ENCODE measurements around the gene FAM50A. TPM values are rescaled to one million over a fixed set of nuclear protein-coding genes. Genes with fewer than 3 reads are reported as not detected.
A peak's percentile ranks its signal among the peaks of the same experiment; 100 is the strongest.

FAM50A gene
- total and polyA plus RNA-seq, 4 donors: 23.4 to 202 (median 90.4) TPM

DNA sequence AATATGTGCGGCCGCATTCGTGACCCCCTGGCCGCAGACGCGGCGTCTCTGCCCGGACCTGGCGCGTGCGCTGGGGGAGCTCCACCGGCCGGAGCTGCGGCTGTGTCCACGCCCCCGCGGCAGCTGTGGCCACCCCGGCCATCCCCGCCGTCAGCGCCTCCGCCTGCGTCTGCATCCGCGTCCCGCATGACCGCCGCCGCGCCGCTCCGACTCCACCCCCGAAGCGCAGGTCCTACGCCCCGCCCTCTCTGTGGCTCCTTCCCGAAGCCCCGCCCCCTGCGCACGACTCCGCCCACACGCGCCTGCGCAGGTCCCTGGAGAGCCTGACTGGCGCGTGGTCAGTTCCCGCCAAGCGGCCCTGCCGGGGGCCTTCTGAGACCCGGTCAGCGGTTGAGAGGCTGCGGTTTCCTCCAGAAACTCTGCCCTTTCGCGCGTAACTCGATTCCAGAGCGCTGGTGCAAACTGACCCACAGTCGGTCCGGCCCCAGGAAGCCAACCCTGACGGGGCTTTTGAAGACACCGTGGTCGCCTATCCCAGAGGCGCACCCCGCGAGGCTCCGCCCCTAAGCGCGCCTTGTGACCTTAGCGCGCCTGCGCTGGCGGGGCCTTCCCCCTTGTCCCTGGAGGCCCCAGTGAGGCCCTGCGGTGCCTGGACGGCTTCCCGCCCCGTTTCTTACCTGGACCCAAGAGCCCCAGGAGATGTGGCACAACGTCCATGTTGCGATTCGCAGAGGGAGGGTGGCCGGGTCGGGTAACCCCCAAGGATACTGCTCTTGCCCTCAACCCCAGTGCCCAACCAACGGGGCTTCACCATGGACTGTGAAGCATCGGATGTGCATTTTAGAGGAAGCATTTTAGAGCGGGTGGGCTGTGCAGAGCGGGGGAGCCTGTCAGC lies 35.0 kb downstream of the FAM50A start, which contains the start of gene LAGE3:
Gene LAGE3, minus strand, starts transcription at position 554 of the 895 bp plus-strand sequence. Its CDS starts 366 bp downstream, at position 188.
- H3K36me3 ChIP-seq (ENCODE audit: control insufficient read depth in 4 of 4, insufficient read depth in 4 of 4, low read length in 4 of 4): peaks cover 0 to 2% (median 0%) of the 10 kb centered on the region in 4 donors
- TF ChIP-seq CTCF (IDR thresholded peaks at IDR 0.05; ENCODE audit: control extremely low read depth, extremely low read depth): no peak
- peak within 1 kb of the TSS; percentile 17 for H3K4me3 ChIP-seq
- DNase-seq: peak; percentile 89 to 94 (median 92)
- no peaks in the 10 kb centered on the region for H3K27me3 ChIP-seq (ENCODE audit: control insufficient read depth in 3 of 3, insufficient read depth in 3 of 3, low read length in 2 of 3)
- H3K9me3 ChIP-seq (ENCODE audit: control insufficient read depth in 4 of 4, insufficient read depth in 3 of 4, low read length in 3 of 4): peaks cover 0 to 2% (median 0%) of the 10 kb centered on the region in 4 donors
- no peaks in the 10 kb centered on the region for H3K4me1 ChIP-seq (ENCODE audit: control insufficient read depth in 5 of 5, insufficient read depth in 5 of 5, low read length in 5 of 5)
- peak; percentile 91 for ATAC-seq (ENCODE audit: insufficient read depth, low FRiP score)
- H3K27ac ChIP-seq (ENCODE audit: low read depth in 1 of 2, low read length in 1 of 2): peak within 1 kb of the TSS; percentile 78 to 81
- WGBS, 2 donors: 2 to 38% methylated on average over 38 to 85 of the region's 85 CpGs
- peak within 1 kb of the TSS in 1 of 2 donors; percentile 5 for H3K9ac ChIP-seq (ENCODE audit: insufficient read depth in 1 of 2, low read length in 2 of 2)

GRCh38 chrX:154481195-154481594 lies 37.3 kb downstream of the FAM50A start:
- DNase-seq: no peak
- no peak for TF ChIP-seq CTCF (IDR thresholded peaks at IDR 0.05; ENCODE audit: control extremely low read depth, extremely low read depth)
- H3K4me3 ChIP-seq: no peak overlapping the region
- H3K27ac ChIP-seq (ENCODE audit: low read depth in 1 of 2, low read length in 1 of 2): no peak overlapping the region
- no peak for ATAC-seq (ENCODE audit: insufficient read depth, low FRiP score)
- H3K4me1 ChIP-seq (ENCODE audit: control insufficient read depth in 5 of 5, insufficient read depth in 5 of 5, low read length in 5 of 5): peaks cover 0 to 4% (median 0%) of the 10 kb centered on the region in 5 donors
- no peak overlapping the region for H3K9ac ChIP-seq (ENCODE audit: insufficient read depth in 1 of 2, low read length in 2 of 2)
- peaks cover 0 to 7% (median under 1%) of the 10 kb centered on the region in 4 donors for H3K36me3 ChIP-seq (ENCODE audit: control insufficient read depth in 4 of 4, insufficient read depth in 4 of 4, low read length in 4 of 4)
- WGBS, 2 donors: 85 to 97% methylated on average over 3 to 5 of the region's 5 CpGs
- H3K9me3 ChIP-seq (ENCODE audit: control insufficient read depth in 4 of 4, insufficient read depth in 3 of 4, low read length in 3 of 4): peaks cover 0 to 2% (median 0%) of the 10 kb centered on the region in 4 donors
- H3K27me3 ChIP-seq (ENCODE audit: control insufficient read depth in 3 of 3, insufficient read depth in 3 of 3, low read length in 2 of 3): no peaks in the 10 kb centered on the region

DNA sequence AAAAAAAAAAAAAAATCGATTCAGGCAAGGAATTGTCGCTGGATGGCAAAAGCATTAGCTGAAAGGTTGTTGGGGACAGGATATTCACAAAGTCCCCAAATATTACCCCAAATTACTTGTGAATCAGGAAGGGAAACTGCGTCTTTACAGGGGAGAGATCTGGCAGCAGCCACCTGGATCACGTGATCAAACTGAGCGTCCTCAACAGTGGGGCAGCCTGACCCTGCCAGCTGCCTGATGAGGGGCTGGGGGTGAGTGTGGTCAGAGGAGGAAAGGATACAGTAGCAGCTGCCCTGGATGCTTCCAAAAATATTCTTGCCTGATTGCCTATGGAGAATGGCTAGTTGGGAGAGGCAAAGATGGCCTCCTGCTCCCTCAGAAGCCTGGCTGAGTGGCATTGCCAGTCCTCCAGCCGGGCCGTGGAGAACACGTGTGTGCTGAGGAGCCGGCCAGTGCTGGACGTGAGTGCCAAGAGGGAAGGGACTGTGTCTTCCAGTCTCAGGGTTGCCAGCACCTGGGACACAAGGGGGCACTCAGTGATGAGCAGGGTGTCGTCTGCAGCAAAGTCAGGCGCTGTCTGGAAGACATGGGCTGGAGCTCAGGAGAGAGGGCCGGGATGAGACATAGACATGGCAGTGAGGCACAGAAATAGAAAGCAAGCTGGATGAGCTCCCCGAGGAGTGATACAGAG lies 38.1 kb downstream of the FAM50A start:
- no peak overlapping the region for H3K4me3 ChIP-seq
- no peak for TF ChIP-seq CTCF (IDR thresholded peaks at IDR 0.05; ENCODE audit: control extremely low read depth, extremely low read depth)
- ATAC-seq (ENCODE audit: insufficient read depth, low FRiP score) (no peak), DNase-seq (no peak)
- WGBS, 2 donors: 78 to 89% methylated on average over 14 of the region's 14 CpGs
- peaks cover 0 to 2% (median 0%) of the 10 kb centered on the region in 4 donors for H3K9me3 ChIP-seq (ENCODE audit: control insufficient read depth in 4 of 4, insufficient read depth in 3 of 4, low read length in 3 of 4)
- no peaks in the 10 kb centered on the region for H3K27me3 ChIP-seq (ENCODE audit: control insufficient read depth in 3 of 3, insufficient read depth in 3 of 3, low read length in 2 of 3)
- peaks cover 0 to 7% (median under 1%) of the 10 kb centered on the region in 4 donors for H3K36me3 ChIP-seq (ENCODE audit: control insufficient read depth in 4 of 4, insufficient read depth in 4 of 4, low read length in 4 of 4)
- H3K27ac ChIP-seq (ENCODE audit: low read depth in 1 of 2, low read length in 1 of 2): no peak overlapping the region
- no peak overlapping the region for H3K9ac ChIP-seq (ENCODE audit: insufficient read depth in 1 of 2, low read length in 2 of 2)
- peaks cover 0 to 4% (median 0%) of the 10 kb centered on the region in 5 donors for H3K4me1 ChIP-seq (ENCODE audit: control insufficient read depth in 5 of 5, insufficient read depth in 5 of 5, low read length in 5 of 5)

All from lung (tissue), 12 donors.